IPS-20b (cell line): ENCODE measurements around the gene IL11RA.

Experiments used
- H3K27ac ChIP-seq: one replicate; pipeline ENCODE4 v1.5.1; 2013; ENCODE audit warnings: low read length
- H3K27me3 ChIP-seq: 2 replicates; pipeline ENCODE4 v1.6.1; 2013; ENCODE audit warnings: mild to moderate bottlenecking, low read length, inconsistent platforms; ENCODE audit not compliant: insufficient read depth
- H3K36me3 ChIP-seq: 2 replicates; pipeline ENCODE4 v1.6.1; 2013; ENCODE audit warnings: low read depth, mild to moderate bottlenecking, inconsistent platforms, low read length, moderate library complexity; ENCODE audit not compliant: insufficient read depth
- H3K4me1 ChIP-seq: 2 replicates; pipeline ENCODE4 v1.6.1; 2013; ENCODE audit warnings: mild to moderate bottlenecking, control low read depth, inconsistent platforms, low read length, moderate library complexity; ENCODE audit not compliant: insufficient read depth
- H3K4me3 ChIP-seq: 2 replicates; pipeline ENCODE4 v1.5.1; 2013; ENCODE audit warnings: mild to moderate bottlenecking, low read length, inconsistent platforms
- H3K9ac ChIP-seq: 2 replicates; pipeline ENCODE4 v1.6.1; 2013; ENCODE audit warnings: low read depth, mild to moderate bottlenecking, inconsistent platforms, low read length, moderate library complexity
- H3K9me3 ChIP-seq: 2 replicates; pipeline ENCODE4 v1.6.1; 2013; ENCODE audit warnings: mild to moderate bottlenecking, low read depth, low read length, inconsistent platforms; ENCODE audit not compliant: insufficient read depth

The IL11RA gene

GRCh38 chr9:34659592-34660253 is 7.7 kb downstream of the IL11RA start:
- no peak overlapping the region for H3K27ac ChIP-seq
- peaks cover 3% of the 10 kb centered on the region; the same call in 1 of the 2 replicates for H3K27me3 ChIP-seq
- H3K4me1 ChIP-seq, result no peaks in the 10 kb centered on the region; the same call in 1 of the 2 replicates
- no peaks in the 10 kb centered on the region for H3K36me3 ChIP-seq
- H3K9me3 ChIP-seq, result no peaks in the 10 kb centered on the region
- no peak overlapping the region for H3K4me3 ChIP-seq
- H3K9ac ChIP-seq, result no peak overlapping the region

- Histone ChIP-seq H3K4me3 (no peak within 1 kb of the TSS), H3K36me3 (no peaks in the 10 kb centered on the region; the same call in 1 of the 2 replicates), H3K9ac (no peak within 1 kb of the TSS), H3K9me3 (no peaks in the 10 kb centered on the region), H3K27me3 (peaks cover 3% of the 10 kb centered on the region; the same call in 1 of the 2 replicates), H3K4me1 (no peaks in the 10 kb centered on the region; the same call in 1 of the 2 replicates), H3K27ac (no peak within 1 kb of the TSS)
These were observed 10.7 kb downstream of the IL11RA start, which contains the start of gene CCL27 for GRCh38 chr9:34662526-34663302. TSS of gene CCL27 (minus strand) at chr9:34662657. CDS start at chr9:34662633, 24 bp downstream.

- H3K4me1 ChIP-seq, result no peaks in the 10 kb centered on the region; the same call in 1 of the 2 replicates
- H3K9me3 ChIP-seq, result no peaks in the 10 kb centered on the region
- H3K27me3 ChIP-seq, result peaks cover 3% of the 10 kb centered on the region; the same call in 1 of the 2 replicates
- H3K27ac ChIP-seq, result no peak overlapping the region
- no peak overlapping the region for H3K4me3 ChIP-seq
- H3K36me3 ChIP-seq, result no peaks in the 10 kb centered on the region; the same call in 1 of the 2 replicates
- no peak overlapping the region for H3K9ac ChIP-seq
These were observed 11.3 kb downstream of the IL11RA start for GRCh38 chr9:34663303-34663605.

- peaks cover 3% of the 10 kb centered on the region; the same call in 1 of the 2 replicates for H3K27me3 ChIP-seq
- no peak overlapping the region for H3K9ac ChIP-seq
- H3K27ac ChIP-seq, result no peak overlapping the region
- H3K4me3 ChIP-seq, result peak overlapping the region; percentile 68
- H3K36me3 ChIP-seq, result no peaks in the 10 kb centered on the region; the same call in 1 of the 2 replicates
- no peaks in the 10 kb centered on the region for H3K9me3 ChIP-seq
- H3K4me1 ChIP-seq, result no peaks in the 10 kb centered on the region; the same call in 1 of the 2 replicates
These were observed 12.5 kb downstream of the IL11RA start for GRCh38 chr9:34664281-34665066.

GRCh38 chr9:34665067-34665380 is 13.0 kb downstream of the IL11RA start:
- Histone ChIP-seq H3K4me1 (no peaks in the 10 kb centered on the region; the same call in 1 of the 2 replicates), H3K9ac (no peak overlapping the region), H3K36me3 (no peaks in the 10 kb centered on the region; the same call in 1 of the 2 replicates), H3K27me3 (peaks cover 3% of the 10 kb centered on the region; the same call in 1 of the 2 replicates), H3K27ac (no peak overlapping the region), H3K9me3 (peaks cover 4% of the 10 kb centered on the region; the same call in 1 of the 2 replicates), H3K4me3 (peak overlapping the region; percentile 68)

- peak overlapping the region; percentile 95 for H3K27ac ChIP-seq
- H3K9ac ChIP-seq, result peak overlapping the region; percentile 97
- peak overlapping the region; percentile 98 for H3K4me3 ChIP-seq
These were observed 13.6 kb downstream of the IL11RA start for GRCh38 chr9:34665381-34666250.

GRCh38 chr9:34669809-34670562 is 18.0 kb downstream of the IL11RA start:
- no peak overlapping the region for H3K4me3 ChIP-seq
- no peaks in the 10 kb centered on the region for H3K27me3 ChIP-seq
- H3K36me3 ChIP-seq, result no peaks in the 10 kb centered on the region; the same call in 1 of the 2 replicates
- no peaks in the 10 kb centered on the region for H3K4me1 ChIP-seq
- H3K9me3 ChIP-seq, result peaks cover 4% of the 10 kb centered on the region; the same call in 1 of the 2 replicates
- no peak overlapping the region for H3K9ac ChIP-seq
- no peak overlapping the region for H3K27ac ChIP-seq

More at GRCh38 chr9:34665381-34666250, 13.6 kb downstream of the IL11RA start:
- no peaks in the 10 kb centered on the region; the same call in 1 of the 2 replicates for H3K4me1 ChIP-seq
- no peaks in the 10 kb centered on the region; the same call in 1 of the 2 replicates for H3K36me3 ChIP-seq
- H3K9me3 ChIP-seq, result peaks cover 4% of the 10 kb centered on the region; the same call in 1 of the 2 replicates
- H3K27me3 ChIP-seq, result peaks cover 3% of the 10 kb centered on the region; the same call in 1 of the 2 replicates

GRCh38 chr9:34671307-34671706 is 19.3 kb downstream of the IL11RA start:
- Histone ChIP-seq H3K27me3 (no peaks in the 10 kb centered on the region), H3K27ac (no peak overlapping the region), H3K4me1 (no peaks in the 10 kb centered on the region), H3K9ac (no peak overlapping the region), H3K9me3 (peaks cover 4% of the 10 kb centered on the region; the same call in 1 of the 2 replicates), H3K4me3 (no peak overlapping the region), H3K36me3 (no peaks in the 10 kb centered on the region; the same call in 1 of the 2 replicates)

GRCh38 chr9:34674440-34674839 is 22.5 kb downstream of the IL11RA start:
- Histone ChIP-seq H3K9ac (no peak overlapping the region), H3K4me3 (no peak overlapping the region), H3K36me3 (no peaks in the 10 kb centered on the region), H3K9me3 (peaks cover 4% of the 10 kb centered on the region; the same call in 1 of the 2 replicates), H3K4me1 (no peaks in the 10 kb centered on the region), H3K27me3 (no peaks in the 10 kb centered on the region), H3K27ac (no peak overlapping the region)

GRCh38 chr9:34675048-34675714 is 23.2 kb downstream of the IL11RA start:
- Histone ChIP-seq H3K4me1 (no peaks in the 10 kb centered on the region), H3K36me3 (no peaks in the 10 kb centered on the region), H3K9me3 (no peaks in the 10 kb centered on the region), H3K27ac (no peak overlapping the region), H3K27me3 (no peaks in the 10 kb centered on the region), H3K9ac (no peak overlapping the region), H3K4me3 (no peak overlapping the region)
